ENCODE results near the gene TEX36. TPM values are rescaled to one million over a fixed set of nuclear protein-coding genes. Genes with fewer than 3 reads are reported as not detected.

The TEX36 gene
- total and polyA plus RNA-seq, 9 of the 15 experiments (the other 6 are each of a cell fraction or from before 2014, with no cell fraction given) = 0.10 to 0.82 (median 0.15) TPM; not detected in 6

DNA sequence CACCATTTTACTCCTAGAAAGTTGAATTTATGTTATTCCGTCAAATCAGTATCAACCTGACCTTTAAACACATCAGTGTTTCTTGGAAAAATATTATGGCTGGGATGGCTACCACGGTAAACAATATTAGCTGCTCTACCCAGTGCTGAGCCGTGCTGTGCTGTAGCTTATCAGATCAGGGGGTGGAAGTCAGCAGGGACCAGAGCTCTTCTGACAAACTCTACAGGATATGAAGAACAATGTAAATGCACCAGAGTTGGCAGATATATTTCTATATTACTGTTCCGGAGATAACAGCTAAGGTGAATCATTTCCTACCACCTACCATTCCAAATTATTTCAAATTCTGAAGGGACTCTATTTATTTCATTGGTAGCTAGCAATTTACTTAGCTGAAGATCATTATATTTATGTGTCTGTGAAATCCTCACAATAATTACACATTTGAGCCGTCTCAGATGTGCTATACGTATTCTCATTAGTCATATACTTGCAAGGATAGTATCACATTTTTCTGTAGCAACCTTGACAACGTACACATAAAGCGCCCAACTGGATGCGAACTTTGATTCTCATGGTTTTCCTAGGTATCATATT is 76.5 kb downstream of the TEX36 start:
- in situ Hi-C loops (cut with MboI) = no loop called here
- Histone ChIP-seq H3K36me3 (ENCODE audit: control insufficient read depth, insufficient read depth, low read length) (no peaks in the 10 kb centered on the region), H3K4me3 (no peak overlapping the region), H3K9me3 (replicated peaks; ENCODE audit: control insufficient read depth, insufficient read depth, low read depth, low read length) (no peaks in the 10 kb centered on the region; the same call in 1 of the 2 replicates), H3K4me1 (replicated peaks in 1 of 2; ENCODE audit: control insufficient read depth in 2 of 2, insufficient read depth in 2 of 2, low read length in 2 of 2) (peaks cover 0 to 3% of the 10 kb centered on the region in 2 experiments; a peak in 1 of 5 replicates), H4K20me1 (replicated peaks; ENCODE audit: control insufficient read depth, insufficient read depth, low read length) (no peaks in the 10 kb centered on the region), H3K9me1 (ENCODE audit: control insufficient read depth, insufficient read depth, low read length) (no peaks in the 10 kb centered on the region), H3K9ac (ENCODE audit: insufficient read depth in 1 of 2, low read depth in 2 of 2, low read length in 2 of 2) (no peak overlapping the region), H3K79me2 (ENCODE audit: control insufficient read depth, insufficient read depth, low read length) (no peaks in the 10 kb centered on the region), H2AFZ (ENCODE audit: low read depth, low read length) (no peak overlapping the region), H3K27me3 (ENCODE audit: control insufficient read depth in 2 of 2, insufficient read depth in 2 of 2, low read length in 2 of 2) (peaks cover 0 to 5% of the 10 kb centered on the region in 2 experiments; a peak in 3 of 5 replicates), H3K4me2 (ENCODE audit: insufficient read depth, low read length) (peak overlapping the region; percentile 41; the same call in 1 of the 2 replicates), H3K27ac (ENCODE audit: extremely low read depth, low read depth, low read length) (no peak overlapping the region)
- ChIA-PET POLR2A (no interaction called here), CTCF (ENCODE audit: low intra/inter-chr PET ratio) (no interaction called here)
- BruUV-seq (replicated peaks) = no TSS peak
- intact Hi-C loops (cut with micrococcal nuclease) = no loop called here
- 1% methylated on average over 9 of the region's 9 CpGs for WGBS (ENCODE audit: insufficient coverage, low coverage, missing lambda C conversion rate)
- DNase-seq (ENCODE audit: extremely low read depth in 1 of 4, low spot score in 3 of 4) (peak in 2 of 4 experiments; percentile 6 to 32), ATAC-seq (peak; percentile 60; the same call in 2 of the 3 replicates), FAIRE-seq (peak; percentile 85)
- TF ChIP-seq, protein P1, sequence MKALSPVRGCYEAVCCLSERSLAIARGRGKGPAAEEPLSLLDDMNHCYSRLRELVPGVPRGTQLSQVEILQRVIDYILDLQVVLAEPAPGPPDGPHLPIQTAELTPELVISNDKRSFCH (CRISPR knock-in tag; IDR thresholded peaks at IDR 0.05) = no peak
- TF ChIP-seq, protein P1 (tag; IDR thresholded peaks at IDR 0.05) = peak; percentile 89
- TF ChIP-seq, protein P2, sequence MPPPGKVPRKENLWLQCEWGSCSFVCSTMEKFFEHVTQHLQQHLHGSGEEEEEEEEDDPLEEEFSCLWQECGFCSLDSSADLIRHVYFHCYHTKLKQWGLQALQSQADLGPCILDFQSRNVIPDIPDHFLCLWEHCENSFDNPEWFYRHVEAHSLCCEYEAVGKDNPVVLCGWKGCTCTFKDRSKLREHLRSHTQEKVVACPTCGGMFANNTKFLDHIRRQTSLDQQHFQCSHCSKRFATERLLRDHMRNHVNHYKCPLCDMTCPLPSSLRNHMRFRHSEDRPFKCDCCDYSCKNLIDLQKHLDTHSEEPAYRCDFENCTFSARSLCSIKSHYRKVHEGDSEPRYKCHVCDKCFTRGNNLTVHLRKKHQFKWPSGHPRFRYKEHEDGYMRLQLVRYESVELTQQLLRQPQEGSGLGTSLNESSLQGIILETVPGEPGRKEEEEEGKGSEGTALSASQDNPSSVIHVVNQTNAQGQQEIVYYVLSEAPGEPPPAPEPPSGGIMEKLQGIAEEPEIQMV (tag; conservative IDR thresholded peaks at IDR 0.05; ENCODE audit: low read depth) = no peak
- no peak for TF ChIP-seq KDM2B (CRISPR knock-in tag; IDR thresholded peaks at IDR 0.05)
- no peak for TF ChIP-seq ILF3 (IDR thresholded peaks at IDR 0.05; ENCODE audit: borderline replicate concordance)
- TF ChIP-seq, protein P3, sequence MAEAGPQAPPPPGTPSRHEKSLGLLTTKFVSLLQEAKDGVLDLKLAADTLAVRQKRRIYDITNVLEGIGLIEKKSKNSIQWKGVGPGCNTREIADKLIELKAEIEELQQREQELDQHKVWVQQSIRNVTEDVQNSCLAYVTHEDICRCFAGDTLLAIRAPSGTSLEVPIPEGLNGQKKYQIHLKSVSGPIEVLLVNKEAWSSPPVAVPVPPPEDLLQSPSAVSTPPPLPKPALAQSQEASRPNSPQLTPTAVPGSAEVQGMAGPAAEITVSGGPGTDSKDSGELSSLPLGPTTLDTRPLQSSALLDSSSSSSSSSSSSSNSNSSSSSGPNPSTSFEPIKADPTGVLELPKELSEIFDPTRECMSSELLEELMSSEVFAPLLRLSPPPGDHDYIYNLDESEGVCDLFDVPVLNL (CRISPR knock-in tag; IDR thresholded peaks at IDR 0.05; ENCODE audit: low read depth) = no peak
- TF ChIP-seq ZFP1 (CRISPR knock-in tag; IDR thresholded peaks at IDR 0.05) = peak; percentile 87
- TF ChIP-seq TEAD4 (IDR thresholded peaks at IDR 0.05; ENCODE audit: low read length) = 0 out of 2 replicates have a peak, but pooled peaks have one; percentile 14
- TF ChIP-seq TEAD4 (CRISPR knock-in tag; IDR thresholded peaks at IDR 0.05; ENCODE audit: borderline replicate concordance) = no peak

Other genes starting within 250 kb of the TEX36 start
- gene EDRF1, start 36.5 kb upstream of the TEX36 start, total RNA-seq (2014; rRNA removed) = 14.9 and 16.8 TPM in 2 replicates
- gene EDRF1, start 36.5 kb upstream of the TEX36 start, total RNA-seq (2014; rRNA removed; fragmentation: Illumina TruSeq; extraction: Trizol) = 22.9 and 23.8 TPM in 2 replicates
- 23.8 and 24.0 TPM in 2 replicates for gene EDRF1, start 36.5 kb upstream of the TEX36 start, total RNA-seq (2015; rRNA removed; fragmentation: Illumina TruSeq; extraction: Trizol)
- 18.6 and 18.9 TPM in 2 replicates for gene EDRF1, start 36.5 kb upstream of the TEX36 start, total RNA-seq (2021)
- gene EDRF1, start 36.5 kb upstream of the TEX36 start, polyA plus RNA-seq (2011; rRNA removed) = 23.9 and 26.0 TPM in 2 replicates
- gene EDRF1, start 36.5 kb upstream of the TEX36 start, polyA plus RNA-seq (2014; fragmentation: Illumina TruSeq; extraction: Trizol) = 17.1 and 18.5 TPM in 2 replicates
- gene EDRF1, start 36.5 kb upstream of the TEX36 start, polyA plus RNA-seq (2014; fragmentation: Nextera tagmentation; extraction: Ambion mirVana) = 1 to 10 TPM; 7.6 to 9.9 TPM
- gene EDRF1, start 36.5 kb upstream of the TEX36 start, polyA plus RNA-seq (2014; rRNA removed) = 24.0 and 24.8 TPM in 2 replicates
- gene MMP21, start 92.7 kb upstream of the TEX36 start, total RNA-seq (2014; rRNA removed) = not detected in 2 replicates
- not detected in 2 replicates for gene MMP21, start 92.7 kb upstream of the TEX36 start, total RNA-seq (2014; rRNA removed; fragmentation: Illumina TruSeq; extraction: Trizol)
- gene MMP21, start 92.7 kb upstream of the TEX36 start, total RNA-seq (2015; rRNA removed; fragmentation: Illumina TruSeq; extraction: Trizol) = not detected in 2 replicates
- gene MMP21, start 92.7 kb upstream of the TEX36 start, total RNA-seq (2021) = not detected in 2 replicates
- gene MMP21, start 92.7 kb upstream of the TEX36 start, polyA plus RNA-seq (2011; rRNA removed) = not detected in 2 replicates
- gene MMP21, start 92.7 kb upstream of the TEX36 start, polyA plus RNA-seq (2014; fragmentation: Illumina TruSeq; extraction: Trizol) = not detected in 2 replicates
- not detected for gene MMP21, start 92.7 kb upstream of the TEX36 start, polyA plus RNA-seq (2014; fragmentation: Nextera tagmentation; extraction: Ambion mirVana)
- not detected in 2 replicates for gene MMP21, start 92.7 kb upstream of the TEX36 start, polyA plus RNA-seq (2014; rRNA removed)
- 31.3 and 32.3 TPM in 2 replicates for gene UROS, start 140.1 kb upstream of the TEX36 start, total RNA-seq (2014; rRNA removed)
- gene UROS, start 140.1 kb upstream of the TEX36 start, total RNA-seq (2014; rRNA removed; fragmentation: Illumina TruSeq; extraction: Trizol) = 34.6 and 38.2 TPM in 2 replicates
- 21.5 and 22.2 TPM in 2 replicates for gene UROS, start 140.1 kb upstream of the TEX36 start, total RNA-seq (2015; rRNA removed; fragmentation: Illumina TruSeq; extraction: Trizol)
- gene UROS, start 140.1 kb upstream of the TEX36 start, total RNA-seq (2021) = 31.9 and 32.8 TPM in 2 replicates
- gene UROS, start 140.1 kb upstream of the TEX36 start, polyA plus RNA-seq (2011; rRNA removed) = 28.8 and 39.1 TPM in 2 replicates
- 32.1 and 34.6 TPM in 2 replicates for gene UROS, start 140.1 kb upstream of the TEX36 start, polyA plus RNA-seq (2014; fragmentation: Illumina TruSeq; extraction: Trizol)
- 1 to 10 TPM; 6.4 to 9.6 TPM for gene UROS, start 140.1 kb upstream of the TEX36 start, polyA plus RNA-seq (2014; fragmentation: Nextera tagmentation; extraction: Ambion mirVana)
- gene UROS, start 140.1 kb upstream of the TEX36 start, polyA plus RNA-seq (2014; rRNA removed) = 32.8 and 34.5 TPM in 2 replicates
- gene BCCIP, start 140.4 kb upstream of the TEX36 start, total RNA-seq (2014; rRNA removed) = 95.1 and 113 TPM in 2 replicates
- gene BCCIP, start 140.4 kb upstream of the TEX36 start, total RNA-seq (2014; rRNA removed; fragmentation: Illumina TruSeq; extraction: Trizol) = 163 and 182 TPM in 2 replicates
- 126 and 145 TPM in 2 replicates for gene BCCIP, start 140.4 kb upstream of the TEX36 start, total RNA-seq (2015; rRNA removed; fragmentation: Illumina TruSeq; extraction: Trizol)
- gene BCCIP, start 140.4 kb upstream of the TEX36 start, total RNA-seq (2021) = 118 TPM in 2 replicates
- gene BCCIP, start 140.4 kb upstream of the TEX36 start, polyA plus RNA-seq (2011; rRNA removed) = 84.5 and 134 TPM in 2 replicates
- 151 and 183 TPM in 2 replicates for gene BCCIP, start 140.4 kb upstream of the TEX36 start, polyA plus RNA-seq (2014; fragmentation: Illumina TruSeq; extraction: Trizol)
- 100 to 1,000 TPM; 169 to 204 TPM for gene BCCIP, start 140.4 kb upstream of the TEX36 start, polyA plus RNA-seq (2014; fragmentation: Nextera tagmentation; extraction: Ambion mirVana)
- 146 and 176 TPM in 2 replicates for gene BCCIP, start 140.4 kb upstream of the TEX36 start, polyA plus RNA-seq (2014; rRNA removed)
- gene DHX32, start 198.1 kb upstream of the TEX36 start, total RNA-seq (2014; rRNA removed) = 14.8 and 15.8 TPM in 2 replicates
- gene DHX32, start 198.1 kb upstream of the TEX36 start, total RNA-seq (2014; rRNA removed; fragmentation: Illumina TruSeq; extraction: Trizol) = 20.5 and 22.6 TPM in 2 replicates
- 16.5 and 17.5 TPM in 2 replicates for gene DHX32, start 198.1 kb upstream of the TEX36 start, total RNA-seq (2015; rRNA removed; fragmentation: Illumina TruSeq; extraction: Trizol)
- 20.2 and 21.7 TPM in 2 replicates for gene DHX32, start 198.1 kb upstream of the TEX36 start, total RNA-seq (2021)
- 12.6 and 23.5 TPM in 2 replicates for gene DHX32, start 198.1 kb upstream of the TEX36 start, polyA plus RNA-seq (2011; rRNA removed)
- gene DHX32, start 198.1 kb upstream of the TEX36 start, polyA plus RNA-seq (2014; fragmentation: Illumina TruSeq; extraction: Trizol) = 15.6 and 16.0 TPM in 2 replicates
- gene DHX32, start 198.1 kb upstream of the TEX36 start, polyA plus RNA-seq (2014; fragmentation: Nextera tagmentation; extraction: Ambion mirVana) = 1 to 10 TPM; 5.8 to 6.2 TPM
- gene DHX32, start 198.1 kb upstream of the TEX36 start, polyA plus RNA-seq (2014; rRNA removed) = 12.9 and 18.0 TPM in 2 replicates
- gene FANK1, start 213.4 kb upstream of the TEX36 start, total RNA-seq (2014; rRNA removed) = 0.18 and 0.29 TPM in 2 replicates
- 0.38 and 0.55 TPM in 2 replicates for gene FANK1, start 213.4 kb upstream of the TEX36 start, total RNA-seq (2014; rRNA removed; fragmentation: Illumina TruSeq; extraction: Trizol)
- gene FANK1, start 213.4 kb upstream of the TEX36 start, total RNA-seq (2015; rRNA removed; fragmentation: Illumina TruSeq; extraction: Trizol) = 0.41 and 0.87 TPM in 2 replicates
- 0.22 and 0.51 TPM in 2 replicates for gene FANK1, start 213.4 kb upstream of the TEX36 start, total RNA-seq (2021)
- 0.74 and 0.93 TPM in 2 replicates for gene FANK1, start 213.4 kb upstream of the TEX36 start, polyA plus RNA-seq (2011; rRNA removed)
- gene FANK1, start 213.4 kb upstream of the TEX36 start, polyA plus RNA-seq (2014; fragmentation: Illumina TruSeq; extraction: Trizol) = 0.35 and 0.48 TPM in 2 replicates
- gene FANK1, start 213.4 kb upstream of the TEX36 start, polyA plus RNA-seq (2014; fragmentation: Nextera tagmentation; extraction: Ambion mirVana) = under 1 TPM in 1 of 2 experiments, not detected in 1; 0.11 TPM
- gene FANK1, start 213.4 kb upstream of the TEX36 start, polyA plus RNA-seq (2014; rRNA removed) = 0.86 and 2.3 TPM in 2 replicates